H1 (cell line): ENCODE data around the gene FOXK1. TPM values are rescaled to one million over a fixed set of nuclear protein-coding genes. Genes with fewer than 3 reads are reported as not detected.

ENCODE experiments used
- CTCF ChIA-PET: fragments of 300-600 bp; sonication (Branson Sonifier 250); formaldehyde crosslinking; loops from one replicate; lab custom pipeline; 2021; ENCODE audit not compliant: partially characterized antibody; lab: Charles Lee
- POLR2A ChIA-PET: fragments of 300-600 bp; sonication (Branson Sonifier 250); formaldehyde crosslinking; loops from one replicate; lab custom pipeline; 2021; ENCODE audit warnings: inconsistent platforms; ENCODE audit not compliant: partially characterized antibody; lab: Charles Lee
- DNase-seq, 2 experiments: peaks; one replicate each; pipeline versions ENCODE4 v3.0.0 to v3.0.0-alpha.2; 2010 to 2022; ENCODE audit warnings: low spot score in 2 of 2, low read depth in 1 of 2, mixed read lengths in 1 of 2
- FAIRE-seq: peaks from 2 replicates; lab custom pipeline; 2011; peaks lifted over from hg19 to GRCh38; lab: Jason Lieb, UNC
- H2AFZ ChIP-seq: 2 replicates; pipeline ENCODE4 v1.8.1; 2012; ENCODE audit warnings: low read length, inconsistent platforms
- H2AK5ac ChIP-seq: 2 replicates; pipeline ENCODE4 v1.6.1; 2013; ENCODE audit warnings: low read depth, low read length
- H2BK120ac ChIP-seq: replicated peaks from 2 replicates; pipeline ENCODE3; 2013; ENCODE audit warnings: low read depth, low read length, inconsistent platforms
- H2BK12ac ChIP-seq: 2 replicates; pipeline ENCODE4 v1.6.1; 2013; ENCODE audit warnings: low read depth, low read length
- H2BK15ac ChIP-seq: 2 replicates; pipeline ENCODE4 v1.6.1; 2013; ENCODE audit warnings: low read length
- H2BK20ac ChIP-seq: 2 replicates; pipeline ENCODE4 v1.6.1; 2013; ENCODE audit warnings: low read length
- H2BK5ac ChIP-seq: 2 replicates; pipeline ENCODE4 v1.6.1; 2013; ENCODE audit warnings: low read depth, low read length
- H3K14ac ChIP-seq: 2 replicates; pipeline ENCODE4 v1.6.1; 2013; ENCODE audit warnings: inconsistent platforms; ENCODE audit not compliant: insufficient read length
- H3K18ac ChIP-seq: 2 replicates; pipeline ENCODE4 v1.6.1; 2013; ENCODE audit warnings: low read length; ENCODE audit errors: extremely low read depth
- H3K23ac ChIP-seq: 2 replicates; pipeline ENCODE4 v1.6.1; 2013; ENCODE audit warnings: inconsistent platforms; ENCODE audit not compliant: insufficient read length
- H3K23me2 ChIP-seq: 2 replicates; pipeline ENCODE4 v1.6.1; 2013; ENCODE audit warnings: low read depth, low read length
- H3K27ac ChIP-seq: 2 replicates; pipeline ENCODE4 v1.6.1; 2011; ENCODE audit warnings: low read depth, low read length, inconsistent platforms
- H3K27me3 ChIP-seq, 4 experiments: replicated peaks in 1 of 4; 1 replicate in 1 of 4; 2 replicates in 3 of 4; pipeline versions ENCODE4 v1.6.1 to v1.8.1; 2011 to 2013; ENCODE audit warnings: low read length in 3 of 4, mild to moderate bottlenecking in 3 of 4, inconsistent platforms in 2 of 4, mixed read lengths in 2 of 4, moderate library complexity in 1 of 4; ENCODE audit not compliant: control insufficient read depth in 3 of 4, insufficient read depth in 3 of 4; ENCODE audit errors: extremely low read depth in 1 of 4
- H3K36me3 ChIP-seq, 4 experiments: 2 replicates each; pipeline versions ENCODE4 v1.6.1 to v1.8.1; 2011 to 2013; ENCODE audit warnings: mild to moderate bottlenecking in 4 of 4, low read length in 3 of 4, moderate library complexity in 2 of 4, control low read depth in 1 of 4, inconsistent platforms in 1 of 4; ENCODE audit not compliant: insufficient read depth in 4 of 4, control insufficient read depth in 2 of 4
- H3K4ac ChIP-seq: replicated peaks from 2 replicates; pipeline ENCODE3; 2013; ENCODE audit warnings: low read length, low read depth, mixed read lengths, inconsistent platforms; ENCODE audit not compliant: insufficient read length
- H3K4me1 ChIP-seq, 4 experiments: replicated peaks in 1 of 4; 1 replicate in 1 of 4; 2 replicates in 3 of 4; pipeline versions ENCODE4 v1.6.1 to v1.8.1; 2011 to 2013; ENCODE audit warnings: low read length in 3 of 4, inconsistent platforms in 2 of 4, mixed read lengths in 1 of 4; ENCODE audit not compliant: insufficient read depth in 4 of 4, control insufficient read depth in 3 of 4
- H3K4me2 ChIP-seq, 2 experiments: 2 replicates each; pipeline versions ENCODE4 v1.6.1 to v1.8.1; 2011 to 2013; ENCODE audit warnings: low read depth in 2 of 2, low read length in 2 of 2, control low read depth in 1 of 2, inconsistent platforms in 1 of 2, mild to moderate bottlenecking in 1 of 2; ENCODE audit not compliant: insufficient read depth in 1 of 2
- H3K4me3 ChIP-seq, 4 experiments: fragments of 200-600, 300-600 bp in 1 of 4; sonication (generic), shearing (Covaris generic), sonication (Bioruptor Twin) in 1 of 4; 2 replicates each; pipeline versions ENCODE4 v1.5.1 to v1.8.1; 2011 to 2016; ENCODE audit warnings: low read length in 4 of 4, low read depth in 3 of 4, control low read depth in 2 of 4, inconsistent platforms in 2 of 4, mild to moderate bottlenecking in 2 of 4, mixed read lengths in 1 of 4, moderate library complexity in 1 of 4; ENCODE audit not compliant: insufficient read depth in 2 of 4; ENCODE audit errors: extremely low read depth in 1 of 4
- H3K56ac ChIP-seq: replicated peaks from 2 replicates; pipeline ENCODE3; 2013; ENCODE audit warnings: low read depth, mild to moderate bottlenecking, mixed read lengths, low read length, inconsistent platforms; ENCODE audit not compliant: insufficient read length
- H3K79me1 ChIP-seq: 2 replicates; pipeline ENCODE4 v1.6.1; 2013; ENCODE audit warnings: low read depth, low read length, control low read depth
- H3K79me2 ChIP-seq, 2 experiments: 2 replicates each; pipeline versions ENCODE4 v1.6.1 to v1.8.1; 2012 to 2013; ENCODE audit warnings: low read length in 2 of 2, mild to moderate bottlenecking in 2 of 2, inconsistent platforms in 1 of 2; ENCODE audit not compliant: insufficient read depth in 2 of 2, control insufficient read depth in 1 of 2
- H3K9ac ChIP-seq, 4 experiments: replicated peaks in 1 of 4; 1 replicate in 1 of 4; 2 replicates in 3 of 4; pipeline versions ENCODE4 v1.6.1 to v1.8.1; 2011 to 2013; ENCODE audit warnings: low read depth in 3 of 4, low read length in 3 of 4, control low read depth in 2 of 4, mild to moderate bottlenecking in 2 of 4, moderate library complexity in 2 of 4, inconsistent platforms in 1 of 4; ENCODE audit errors: extremely low read depth in 1 of 4
- H3K9me3 ChIP-seq, 2 experiments: 2 replicates each; pipeline versions ENCODE4 v1.6.1 to v1.8.1; 2012 to 2013; ENCODE audit warnings: mild to moderate bottlenecking in 2 of 2, moderate library complexity in 2 of 2, control low read depth in 1 of 2, inconsistent platforms in 1 of 2, low read depth in 1 of 2, low read length in 1 of 2, mixed read lengths in 1 of 2; ENCODE audit not compliant: insufficient read depth in 2 of 2
- H4K20me1 ChIP-seq, 2 experiments: replicated peaks in 1 of 2; 2 replicates each; pipeline versions ENCODE3 to v1.8.1; 2011 to 2013; ENCODE audit warnings: inconsistent platforms in 2 of 2, low read length in 2 of 2, mild to moderate bottlenecking in 1 of 2; ENCODE audit not compliant: insufficient read depth in 2 of 2, control insufficient read depth in 1 of 2
- H4K5ac ChIP-seq: 2 replicates; pipeline ENCODE4 v1.6.1; 2013; ENCODE audit warnings: low read length, low read depth, mixed read lengths, inconsistent platforms; ENCODE audit not compliant: insufficient read length
- H4K8ac ChIP-seq: 2 replicates; pipeline ENCODE4 v1.8.0; 2013; ENCODE audit warnings: mild to moderate bottlenecking, moderate library complexity, low read length, inconsistent platforms; ENCODE audit not compliant: insufficient read depth; ENCODE audit errors: extremely low read depth
- H4K91ac ChIP-seq: replicated peaks from 2 replicates; pipeline ENCODE3; 2013; ENCODE audit warnings: low read length, mixed read lengths, inconsistent platforms; ENCODE audit not compliant: insufficient read length
- CHD2 ChIP-seq: IDR thresholded peaks from 2 replicates; pipeline ENCODE4 v1.6.1; 2012; ENCODE audit warnings: low read length, improper control_type of control experiment
- CREB1 ChIP-seq: IDR thresholded peaks from 2 replicates; pipeline ENCODE4 v1.6.1; 2012; ENCODE audit warnings: inconsistent platforms
- CTCF ChIP-seq, 3 experiments: IDR thresholded peaks; 1 replicate in 2 of 3; 2 replicates in 1 of 3; pipeline versions ENCODE4 v1.5.1 to v1.6.1; 2011; ENCODE audit warnings: low read length in 3 of 3, mild to moderate bottlenecking in 3 of 3, inconsistent platforms in 2 of 3, low read depth in 1 of 3, moderate library complexity in 1 of 3; ENCODE audit not compliant: insufficient read depth in 1 of 3; ENCODE audit errors: control extremely low read depth in 1 of 3
- JUND ChIP-seq: IDR thresholded peaks from 2 replicates; pipeline ENCODE4 v1.6.1; 2011; ENCODE audit warnings: mild to moderate bottlenecking, improper control_type of control experiment, low read length
- KDM1A ChIP-seq: fragments of 200-600, 300-600 bp; sonication (generic); IDR thresholded peaks from 2 replicates; pipeline ENCODE4 v1.7.1; 2016; ENCODE audit warnings: mild to moderate bottlenecking, low read length, borderline replicate concordance
- MAX ChIP-seq: IDR thresholded peaks from 2 replicates; pipeline ENCODE4 v1.6.1; 2012; ENCODE audit warnings: inconsistent platforms
- RAD21 ChIP-seq, 2 experiments: IDR thresholded peaks in 1 of 2; conservative IDR thresholded peaks in 1 of 2; 2 replicates each; pipeline ENCODE4 v1.6.1; 2011; ENCODE audit warnings: low read depth in 2 of 2, low read length in 2 of 2, improper control_type of control experiment in 1 of 2, inconsistent platforms in 1 of 2, mild to moderate bottlenecking in 1 of 2, moderate library complexity in 1 of 2
- RFX5 ChIP-seq: IDR thresholded peaks from 2 replicates; pipeline ENCODE4 v1.6.1; 2011; ENCODE audit warnings: low read depth, low read length, improper control_type of control experiment, borderline replicate concordance
- WGBS, 2 experiments: shearing (Covaris generic) in 1 of 2; methylation state at CpG; one replicate each; pipeline versions ENCODE4 v1.1.6 to v1.1.7; 2013 to 2015; ENCODE audit warnings: low lambda C conversion rate in 2 of 2, mixed read lengths in 2 of 2, inconsistent platforms in 1 of 2, low coverage in 1 of 2, missing lambda C conversion rate in 1 of 2; ENCODE audit not compliant: insufficient replicate concordance in 2 of 2, insufficient coverage in 1 of 2, insufficient read length in 1 of 2; ENCODE audit errors: extremely low coverage in 1 of 2, missing lambda C conversion rate in 1 of 2; 5-methylcytosine and 5-hydroxymethylcytosine counted together
- polyA plus RNA-seq, 7 experiments: library from polyadenylated mRNA; depleted of rRNA in 3 of 7; stranded (reverse) in 5 of 7; unstranded in 2 of 7; fragments of >200 nt in 5 of 7; fragments of 200-250 nt in 2 of 7; gene quantifications; 1 replicate in 5 of 7; 2 replicates in 1 of 7; 4 replicates in 1 of 7; pipeline versions ENCODE4 v1.2.1 to v1.2.3, GENCODE V29; 2011 to 2013; ENCODE audit warnings: missing spikeins in 2 of 7, mixed read lengths in 2 of 7
- total RNA-seq: library from RNA; stranded (reverse); fragmentation: NEBNext Ultra II Directional; extraction: Animal tissue kit (Norgen Biotek cat#: 25700); gene quantifications from 2 replicates; pipeline ENCODE4 v1.2.1, GENCODE V29; 2021

FOXK1 gene
- total and polyA plus RNA-seq, 2 of the 8 experiments (the other 6 are each of a cell fraction or from before 2014, with no cell fraction given) = 2.0 to 8.5 TPM

DNA sequence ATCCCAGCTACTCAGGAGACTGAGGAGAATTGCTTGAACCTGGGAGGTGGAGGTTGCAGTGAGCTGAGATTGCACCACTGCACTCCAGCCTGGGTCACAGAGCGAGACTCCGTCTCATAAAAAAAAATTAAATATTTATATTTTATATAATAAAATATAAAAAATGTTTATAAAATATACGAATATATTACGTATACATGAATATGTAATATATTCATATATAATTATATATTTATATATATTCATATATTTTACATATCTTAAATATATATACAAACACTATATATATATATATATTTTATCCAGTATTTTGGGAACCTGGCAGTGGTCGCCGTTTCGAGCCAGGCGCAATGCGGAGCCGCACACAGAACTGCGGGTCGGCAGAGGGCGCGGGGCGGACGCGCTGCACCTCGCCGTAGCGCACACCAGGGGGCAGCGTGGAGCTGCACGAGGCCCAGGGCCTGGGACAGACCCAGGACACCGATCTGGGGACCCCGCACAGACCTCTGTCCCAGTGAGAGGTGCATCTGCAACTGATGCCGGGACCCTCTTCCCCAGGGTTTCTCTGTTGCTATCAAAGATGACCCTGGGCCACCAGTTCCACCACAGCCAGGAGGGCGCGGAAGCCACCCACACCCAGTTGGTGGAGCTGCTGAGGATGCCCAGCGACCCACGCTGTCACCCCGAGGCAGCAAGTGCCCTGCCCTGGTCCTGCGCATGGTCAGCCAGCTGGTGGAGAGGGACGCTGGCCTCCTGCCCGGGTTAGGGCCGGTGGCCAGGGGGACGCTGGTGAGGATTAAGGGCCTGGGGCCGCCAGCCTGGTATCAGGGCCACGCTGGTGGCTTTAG is 116.0 kb downstream of the FOXK1 start:
- Histone ChIP-seq H4K8ac (no peak overlapping the region), H3K79me2 (no peaks in the 10 kb centered on the region), H2BK5ac (no peak overlapping the region), H4K5ac (no peak overlapping the region), H3K4me3 (no peak overlapping the region), H2BK120ac (no peak overlapping the region), H3K9ac (no peak overlapping the region), H3K9me3 (no peaks in the 10 kb centered on the region; a peak in 1 of 4 replicates), H3K4me1 (no peaks in the 10 kb centered on the region), H3K14ac (no peak overlapping the region), H2AK5ac (no peak overlapping the region), H2BK15ac (no peak overlapping the region), H4K91ac (peak overlapping the region; percentile 6), H2BK20ac (no peak overlapping the region), H3K4me2 (no peak overlapping the region), H3K18ac (no peak overlapping the region), H3K23ac (no peak overlapping the region), H3K36me3 (no peaks in the 10 kb centered on the region), H3K56ac (no peak overlapping the region), H3K23me2 (no peaks in the 10 kb centered on the region), H2BK12ac (no peak overlapping the region), H3K27me3 (no peaks in the 10 kb centered on the region), H3K79me1 (no peaks in the 10 kb centered on the region), H3K4ac (no peak overlapping the region), H4K20me1 (no peaks in the 10 kb centered on the region), H3K27ac (no peak overlapping the region), H2AFZ (no peak overlapping the region)
- DNase-seq (peak in 1 of 2 experiments; percentile 94), FAIRE-seq (no peak)
- 46% methylated on average over 37 of the region's 37 CpGs; no CpG with 5 or more reads in 1 of the 2 experiments for WGBS, 2 experiments
- CTCF ChIA-PET = interaction anchor here (0.6 to 8.0 kb wide), 32 partner anchors 8 to 812 kb away, joined by 3 to 65 read pairs (median 4); partner anchors contain the start of genes AP5Z1 and RADIL
- POLR2A ChIA-PET = interaction anchor here (0.5 to 2.4 kb wide), 4 partner anchors 8 to 392 kb away, joined by 3 to 8 read pairs (median 4); no protein-coding TSS in a partner anchor
- TF ChIP-seq RFX5 (no peak), CREB1 (peak; percentile 60; the same call in 1 of the 2 replicates), CHD2 (peak; percentile 14; the same call in 1 of the 2 replicates), JUND (peak; percentile 49; the same call in 1 of the 2 replicates), RAD21 (IDR thresholded peaks at IDR 0.05 in 1 of 2, conservative IDR thresholded peaks at IDR 0.05 in 1 of 2; ENCODE audit: low read depth in 2 of 2, low read length in 2 of 2) (peak; percentile 84 to 89), MAX (peak; percentile 87), CTCF (IDR thresholded peaks at IDR 0.05; ENCODE audit: control extremely low read depth in 1 of 3, insufficient read depth in 1 of 3, low read depth in 1 of 3, low read length in 3 of 3) (peak; percentile 89 to 99 (median 99)), KDM1A (no peak)
